ENCODE results near the gene CORO6. TPM values are rescaled to one million over a fixed set of nuclear protein-coding genes. Genes with fewer than 3 reads are reported as not detected.

The CORO6 gene
- total and polyA plus RNA-seq, 7 donors: 182 to 710 (median 494) TPM

- peaks cover 64% of the 10 kb centered on the region for H3K4me1 ChIP-seq
- no peaks in the 10 kb centered on the region for H3K9me3 ChIP-seq
- H3K27me3 ChIP-seq (ENCODE audit: insufficient read depth in 3 of 3, low read length in 2 of 3): no peaks in the 10 kb centered on the region
- H3K36me3 ChIP-seq (ENCODE audit: insufficient read depth in 1 of 2, low read depth in 1 of 2): peaks cover 5 to 69% of the 10 kb centered on the region in 2 donors
- peak overlapping the region; percentile 88 for H3K27ac ChIP-seq
- 5 to 12% (median 11%) methylated on average over 1 of the region's 1 CpG for WGBS, 3 donors
- no peak for DNase-seq
- no peak for TF ChIP-seq CTCF (IDR thresholded peaks at IDR 0.05)
- intact Hi-C loops (cut with DNase I): no loop called here
- ATAC-seq: no peak
- H3K4me3 ChIP-seq: peak overlapping the region; percentile 31
These were observed 42.7 kb upstream of the CORO6 start for GRCh38 chr17:29665481-29665810.

- TF ChIP-seq CTCF (IDR thresholded peaks at IDR 0.05): no peak
- no peaks in the 10 kb centered on the region for H3K27me3 ChIP-seq (ENCODE audit: insufficient read depth in 3 of 3, low read length in 2 of 3)
- 31 to 58% (median 41%) methylated on average over 2 of the region's 2 CpGs for WGBS, 3 donors
- peak; percentile 75 to 83 (median 78) for ATAC-seq
- peak overlapping the region; percentile 88 for H3K27ac ChIP-seq
- peaks cover 61% of the 10 kb centered on the region for H3K4me1 ChIP-seq
- H3K4me3 ChIP-seq: peak overlapping the region; percentile 2
- peaks cover 5 to 69% of the 10 kb centered on the region in 2 donors for H3K36me3 ChIP-seq (ENCODE audit: insufficient read depth in 1 of 2, low read depth in 1 of 2)
- H3K9me3 ChIP-seq: no peaks in the 10 kb centered on the region
- DNase-seq: no peak
- intact Hi-C loops (cut with DNase I): no loop called here
These were observed 42.2 kb upstream of the CORO6 start for GRCh38 chr17:29664743-29665480.

GRCh38 chr17:29663155-29663554, 40.4 kb upstream of the CORO6 start:
- TF ChIP-seq CTCF (IDR thresholded peaks at IDR 0.05): no peak
- Histone ChIP-seq H3K4me3 (peak overlapping the region; percentile 6), H3K36me3 (ENCODE audit: insufficient read depth in 1 of 2, low read depth in 1 of 2) (peaks cover 5 to 66% of the 10 kb centered on the region in 2 donors), H3K27ac (peak overlapping the region; percentile 88), H3K4me1 (peaks cover 57% of the 10 kb centered on the region), H3K27me3 (ENCODE audit: insufficient read depth in 3 of 3, low read length in 2 of 3) (no peaks in the 10 kb centered on the region), H3K9me3 (no peaks in the 10 kb centered on the region)
- ATAC-seq (peak; percentile 16 to 45 (median 38)), DNase-seq (no peak)
- intact Hi-C loops (cut with DNase I): no loop called here
- 11 to 16% (median 12%) methylated on average over 1 of the region's 1 CpG for WGBS, 3 donors

GRCh38 chr17:29661213-29661612, 38.5 kb upstream of the CORO6 start:
- TF ChIP-seq CTCF (IDR thresholded peaks at IDR 0.05): no peak
- intact Hi-C loops (cut with DNase I): loop anchor here in 1 of 2 donors (2.0 kb wide), 1 partner anchor 14 kb away; no protein-coding TSS in a partner anchor
- Histone ChIP-seq H3K4me3 (no peak overlapping the region), H3K4me1 (peaks cover 54% of the 10 kb centered on the region), H3K36me3 (ENCODE audit: insufficient read depth in 1 of 2, low read depth in 1 of 2) (peaks cover 2 to 65% of the 10 kb centered on the region in 2 donors), H3K27ac (peak overlapping the region; percentile 88), H3K27me3 (ENCODE audit: insufficient read depth in 3 of 3, low read length in 2 of 3) (no peaks in the 10 kb centered on the region), H3K9me3 (no peaks in the 10 kb centered on the region)
- DNase-seq: no peak
- WGBS, 3 donors: 28 to 38% (median 28%) methylated on average over 2 of the region's 2 CpGs
- ATAC-seq: peak; percentile 43 to 62 (median 58)
